ENCODE data around the gene KNDC1.

- TF ChIP-seq POLR2A (IDR thresholded peaks at IDR 0.05) (no peak), CTCF (IDR thresholded peaks at IDR 0.05) (no peak)
Observed at GRCh38 chr10:133190225-133190624, 30.2 kb downstream of the KNDC1 start.
